SK-N-SH treated with all-trans-retinoic acid at 6 μM for 48 hours (cell line): ENCODE data around the gene DDI2.
A peak's percentile ranks its signal among the peaks of the same experiment; 100 is the strongest.
"Not testable (repeated sequence)": the region's sequence is repeated elsewhere in the genome, so short reads cannot be mapped to it uniquely, and the experiment has no call there.

Source experiments
- ATAC-seq: fragments of 200-7000 bp; cut with Tn5 transposase; 3 replicates; pipeline ENCODE4 v1.9.1; 2020; ENCODE audit warnings: mild to moderate bottlenecking, moderate library complexity
- BACH2 ChIP-seq: fragments of 250-450 bp; sonication (Bioruptor Pico); IDR thresholded peaks from 2 replicates; pipeline ENCODE4 v1.9.0; 2021; ENCODE audit warnings: mild to moderate bottlenecking, borderline replicate concordance
- ESRRG ChIP-seq: fragments of 250-450 bp; sonication (Bioruptor Pico); IDR thresholded peaks from 2 replicates; pipeline ENCODE4 v1.6.1; 2021; ENCODE audit warnings: mild to moderate bottlenecking
- ISL1 ChIP-seq: fragments of 250-450 bp; sonication (Bioruptor Pico); IDR thresholded peaks from 2 replicates; pipeline ENCODE4 v2.1.2; 2022; ENCODE audit warnings: mild to moderate bottlenecking, moderate library complexity
- OSR1 ChIP-seq: fragments of 250-450 bp; sonication (Bioruptor Pico); IDR thresholded peaks from 2 replicates; pipeline ENCODE4 v1.8.0; 2022; ENCODE audit warnings: moderate library complexity, mild to moderate bottlenecking, inconsistent platforms
- PPARA ChIP-seq: fragments of 250-450 bp; sonication (Bioruptor Pico); IDR thresholded peaks from 2 replicates; pipeline ENCODE4 v1.5.0; 2020; ENCODE audit warnings: mild to moderate bottlenecking, borderline replicate concordance
- RARB ChIP-seq: fragments of 250-450 bp; sonication (Bioruptor Pico); IDR thresholded peaks from 2 replicates; pipeline ENCODE4 v1.8.0; 2021; ENCODE audit warnings: mild to moderate bottlenecking, moderate library complexity
- SNAI2 ChIP-seq: fragments of 250-450 bp; sonication (Bioruptor Pico); IDR thresholded peaks from 2 replicates; pipeline ENCODE4 v1.5.0; 2020; ENCODE audit warnings: mild to moderate bottlenecking, moderate library complexity
- TOX ChIP-seq: fragments of 250-450 bp; sonication (Bioruptor Pico); IDR thresholded peaks from 2 replicates; pipeline ENCODE4 v1.8.0; 2021; ENCODE audit warnings: mild to moderate bottlenecking, moderate library complexity, borderline replicate concordance
- ZC3H10 ChIP-seq: fragments of 250-450 bp; sonication (Bioruptor Pico); IDR thresholded peaks from 2 replicates; pipeline ENCODE4 v1.5.1; 2021; ENCODE audit warnings: mild to moderate bottlenecking, moderate library complexity
- ZFP3 ChIP-seq: fragments of 250-450 bp; sonication (Bioruptor Pico); IDR thresholded peaks from 2 replicates; pipeline ENCODE4 v1.5.0; 2020; ENCODE audit warnings: mild to moderate bottlenecking, moderate library complexity
- ZFP30 ChIP-seq: fragments of 450-650 bp; formaldehyde crosslinking; IDR thresholded peaks from 2 replicates; pipeline ENCODE4 v1.5.0; 2022; ENCODE audit warnings: mild to moderate bottlenecking, moderate library complexity
- ZNF70 ChIP-seq: fragments of 450-650 bp; formaldehyde crosslinking; IDR thresholded peaks from 2 replicates; pipeline ENCODE4 v1.5.0; 2020; ENCODE audit warnings: mild to moderate bottlenecking, moderate library complexity
- ZNF8 ChIP-seq: fragments of 450-650 bp; formaldehyde crosslinking; IDR thresholded peaks from 2 replicates; pipeline ENCODE4 v1.5.0; 2020; ENCODE audit warnings: mild to moderate bottlenecking, moderate library complexity
- TF ChIP-seq, protein P1 (sequence below): fragments of 250-450 bp; sonication (Bioruptor Pico); IDR thresholded peaks from 2 replicates; pipeline ENCODE4 v1.5.1; 2021; ENCODE audit warnings: mild to moderate bottlenecking, moderate library complexity
- TF ChIP-seq, protein P2 (sequence below): fragments of 250-450 bp; sonication (Bioruptor Pico); IDR thresholded peaks from 2 replicates; pipeline ENCODE4 v1.5.1; 2020; ENCODE audit warnings: low read depth, mild to moderate bottlenecking, moderate library complexity
- TF ChIP-seq, protein P3 (sequence below): fragments of 250-450 bp; sonication (Bioruptor Pico); IDR thresholded peaks from 2 replicates; pipeline ENCODE4 v1.8.0; 2020; ENCODE audit warnings: mild to moderate bottlenecking, moderate library complexity, borderline replicate concordance

The DDI2 gene

DNA sequence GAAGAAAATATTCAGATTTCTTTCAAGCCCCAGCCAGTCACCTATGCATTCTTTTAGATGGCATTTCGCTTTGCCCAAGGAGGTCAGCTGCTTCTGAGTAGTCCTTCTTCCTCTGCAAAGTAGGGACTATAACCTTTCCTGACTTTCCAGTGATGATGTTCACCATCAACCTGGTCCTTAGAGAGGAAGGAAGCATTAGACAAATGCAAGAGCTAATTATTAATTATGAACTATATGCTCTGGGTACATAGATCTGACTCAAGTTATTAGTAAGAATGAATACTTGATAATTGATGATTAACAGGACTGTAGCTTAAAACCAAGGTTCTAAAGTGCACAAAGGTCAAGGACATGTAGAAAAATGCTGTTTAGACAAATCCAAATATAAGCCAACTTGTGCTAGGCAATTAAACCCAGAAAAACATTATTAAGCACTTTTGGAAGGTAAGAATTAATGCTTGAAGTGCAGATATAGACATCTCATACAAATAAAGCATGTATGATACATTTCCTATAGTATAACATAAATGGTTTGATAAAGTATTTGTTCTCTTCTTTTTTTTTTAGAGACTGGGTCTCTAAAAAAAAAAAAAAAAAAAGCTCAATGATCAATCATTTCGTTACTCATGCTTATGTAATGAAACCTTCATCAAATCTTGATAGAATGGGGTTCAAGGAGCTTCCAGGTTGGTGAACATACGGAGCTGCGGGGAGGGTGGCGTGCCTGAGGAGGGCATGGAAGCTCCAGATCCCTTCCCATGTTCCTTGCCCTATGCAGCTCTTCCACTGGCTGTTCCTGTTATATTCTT lies 21.2 kb upstream of the DDI2 start:
- ATAC-seq: no peak
- TF ChIP-seq, protein P1, sequence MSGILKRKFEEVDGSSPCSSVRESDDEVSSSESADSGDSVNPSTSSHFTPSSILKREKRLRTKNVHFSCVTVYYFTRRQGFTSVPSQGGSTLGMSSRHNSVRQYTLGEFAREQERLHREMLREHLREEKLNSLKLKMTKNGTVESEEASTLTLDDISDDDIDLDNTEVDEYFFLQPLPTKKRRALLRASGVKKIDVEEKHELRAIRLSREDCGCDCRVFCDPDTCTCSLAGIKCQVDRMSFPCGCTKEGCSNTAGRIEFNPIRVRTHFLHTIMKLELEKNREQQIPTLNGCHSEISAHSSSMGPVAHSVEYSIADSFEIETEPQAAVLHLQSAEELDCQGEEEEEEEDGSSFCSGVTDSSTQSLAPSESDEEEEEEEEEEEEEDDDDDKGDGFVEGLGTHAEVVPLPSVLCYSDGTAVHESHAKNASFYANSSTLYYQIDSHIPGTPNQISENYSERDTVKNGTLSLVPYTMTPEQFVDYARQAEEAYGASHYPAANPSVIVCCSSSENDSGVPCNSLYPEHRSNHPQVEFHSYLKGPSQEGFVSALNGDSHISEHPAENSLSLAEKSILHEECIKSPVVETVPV (CRISPR knock-in tag): no peak
- TF ChIP-seq, protein P2, sequence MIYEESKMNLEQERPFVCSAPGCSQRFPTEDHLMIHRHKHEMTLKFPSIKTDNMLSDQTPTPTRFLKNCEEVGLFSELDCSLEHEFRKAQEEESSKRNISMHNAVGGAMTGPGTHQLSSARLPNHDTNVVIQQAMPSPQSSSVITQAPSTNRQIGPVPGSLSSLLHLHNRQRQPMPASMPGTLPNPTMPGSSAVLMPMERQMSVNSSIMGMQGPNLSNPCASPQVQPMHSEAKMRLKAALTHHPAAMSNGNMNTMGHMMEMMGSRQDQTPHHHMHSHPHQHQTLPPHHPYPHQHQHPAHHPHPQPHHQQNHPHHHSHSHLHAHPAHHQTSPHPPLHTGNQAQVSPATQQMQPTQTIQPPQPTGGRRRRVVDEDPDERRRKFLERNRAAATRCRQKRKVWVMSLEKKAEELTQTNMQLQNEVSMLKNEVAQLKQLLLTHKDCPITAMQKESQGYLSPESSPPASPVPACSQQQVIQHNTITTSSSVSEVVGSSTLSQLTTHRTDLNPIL (CRISPR knock-in tag): no peak
- no peak for TF ChIP-seq ZC3H10 (CRISPR knock-in tag)
- TF ChIP-seq ZNF70: no peak
- TF ChIP-seq SNAI2: no peak
- no peak for TF ChIP-seq PPARA (CRISPR knock-in tag)
- TF ChIP-seq RARB (CRISPR knock-in tag): no peak
- TF ChIP-seq ZFP3 (CRISPR knock-in tag): no peak
- TF ChIP-seq OSR1 (CRISPR knock-in tag): no peak
- no peak for TF ChIP-seq ISL1 (CRISPR knock-in tag)
- TF ChIP-seq BACH2 (CRISPR knock-in tag): no peak
- TF ChIP-seq ZNF8 (CRISPR knock-in tag): no peak
- TF ChIP-seq ESRRG (CRISPR knock-in tag): no peak
- TF ChIP-seq, protein P3, sequence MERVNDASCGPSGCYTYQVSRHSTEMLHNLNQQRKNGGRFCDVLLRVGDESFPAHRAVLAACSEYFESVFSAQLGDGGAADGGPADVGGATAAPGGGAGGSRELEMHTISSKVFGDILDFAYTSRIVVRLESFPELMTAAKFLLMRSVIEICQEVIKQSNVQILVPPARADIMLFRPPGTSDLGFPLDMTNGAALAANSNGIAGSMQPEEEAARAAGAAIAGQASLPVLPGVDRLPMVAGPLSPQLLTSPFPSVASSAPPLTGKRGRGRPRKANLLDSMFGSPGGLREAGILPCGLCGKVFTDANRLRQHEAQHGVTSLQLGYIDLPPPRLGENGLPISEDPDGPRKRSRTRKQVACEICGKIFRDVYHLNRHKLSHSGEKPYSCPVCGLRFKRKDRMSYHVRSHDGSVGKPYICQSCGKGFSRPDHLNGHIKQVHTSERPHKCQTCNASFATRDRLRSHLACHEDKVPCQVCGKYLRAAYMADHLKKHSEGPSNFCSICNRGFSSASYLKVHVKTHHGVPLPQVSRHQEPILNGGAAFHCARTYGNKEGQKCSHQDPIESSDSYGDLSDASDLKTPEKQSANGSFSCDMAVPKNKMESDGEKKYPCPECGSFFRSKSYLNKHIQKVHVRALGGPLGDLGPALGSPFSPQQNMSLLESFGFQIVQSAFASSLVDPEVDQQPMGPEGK (CRISPR knock-in tag): no peak
- no peak for TF ChIP-seq ZFP30

DNA sequence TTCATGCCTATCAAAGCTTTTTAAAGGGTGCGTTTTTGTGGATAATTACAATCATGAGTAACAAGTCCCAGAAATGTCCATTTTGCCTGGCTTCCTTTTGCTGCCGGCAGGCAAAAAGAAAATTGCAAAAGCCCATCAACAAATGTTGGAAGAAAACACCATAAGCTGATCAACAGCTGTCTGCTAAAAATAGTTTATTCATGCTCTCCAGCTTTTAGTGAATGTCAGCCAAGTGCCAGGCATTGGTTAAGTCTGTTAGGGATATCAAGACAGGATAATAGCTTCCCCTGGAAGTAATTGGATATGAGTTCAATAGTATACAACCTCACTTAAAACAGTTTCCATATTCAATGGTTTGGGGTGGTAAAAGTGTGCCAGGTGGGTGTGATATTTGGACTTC lies 18.8 kb upstream of the DDI2 start:
- no peak for ATAC-seq

DNA sequence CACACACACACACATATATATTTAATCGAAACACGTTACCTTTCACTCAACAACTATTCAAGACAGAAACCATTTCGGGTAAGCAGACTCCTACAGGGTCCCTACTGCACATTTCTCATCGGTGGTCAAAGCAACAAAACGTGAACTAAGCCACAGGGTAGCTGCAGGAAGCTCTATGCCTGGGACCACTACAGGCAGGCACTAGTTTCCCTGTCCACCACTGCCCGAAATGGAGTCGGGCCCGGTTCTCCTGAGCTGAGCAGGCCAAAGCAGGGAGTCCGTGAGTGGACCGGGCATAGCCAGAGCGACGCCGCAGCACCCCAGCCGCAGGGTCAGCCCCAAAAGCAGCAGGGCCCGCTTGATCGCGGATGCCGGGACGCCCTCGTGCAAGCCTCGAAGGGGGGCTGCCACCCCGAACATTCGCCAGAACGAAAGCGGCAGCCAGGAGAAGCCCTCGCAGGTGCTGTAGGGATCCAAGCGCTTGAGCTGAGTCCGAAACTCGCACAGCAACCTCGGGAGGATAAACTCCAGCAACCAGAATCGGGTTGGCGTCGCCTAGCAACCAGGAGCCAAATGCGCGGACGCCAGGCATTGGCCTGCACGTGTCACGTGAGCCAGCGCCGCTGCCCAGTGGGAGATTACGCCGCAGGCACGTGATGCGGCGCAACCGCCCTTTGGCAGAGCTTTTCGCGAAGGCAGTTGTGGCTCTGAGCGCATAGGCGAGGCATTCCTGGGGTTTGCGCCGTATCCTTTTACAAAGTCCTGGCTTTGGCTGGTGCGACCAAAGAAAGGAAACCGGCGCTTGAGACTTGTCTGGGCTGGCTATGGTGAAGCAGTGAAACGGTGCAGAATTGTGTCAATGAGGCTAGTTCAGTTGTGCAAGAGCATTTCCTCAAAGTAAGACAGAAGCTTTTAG lies 13.9 kb upstream of the DDI2 start:
- TF ChIP-seq, protein P1 (CRISPR knock-in tag): no peak
- 0 out of 2 replicates have a peak, but pooled peaks have one; percentile 18 for TF ChIP-seq ZFP3 (CRISPR knock-in tag)
- ATAC-seq: peak; percentile 98

More for the DNA sequence above, 18.8 kb upstream of the DDI2 start:
- TF ChIP-seq ZC3H10 (CRISPR knock-in tag) (no peak), OSR1 (CRISPR knock-in tag) (no peak), RARB (CRISPR knock-in tag) (no peak), TOX (CRISPR knock-in tag) (no peak)

DNA sequence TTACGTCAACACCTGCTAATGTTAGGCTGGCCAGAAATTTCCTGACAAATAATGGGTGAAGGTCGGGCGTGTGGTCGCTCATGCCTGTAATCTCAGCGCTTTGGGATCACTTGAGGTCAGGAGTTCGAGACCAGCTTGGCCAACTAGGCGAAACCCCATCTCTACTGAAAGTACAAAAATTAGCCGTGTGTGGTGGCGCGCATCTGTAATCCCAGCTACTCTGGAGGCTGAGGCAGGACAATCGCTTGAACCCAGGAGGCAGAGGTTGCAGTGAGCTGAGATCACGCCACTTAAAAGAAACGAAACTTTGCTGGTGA lies 13.3 kb upstream of the DDI2 start:
- not testable (repeated sequence) for ATAC-seq

DNA sequence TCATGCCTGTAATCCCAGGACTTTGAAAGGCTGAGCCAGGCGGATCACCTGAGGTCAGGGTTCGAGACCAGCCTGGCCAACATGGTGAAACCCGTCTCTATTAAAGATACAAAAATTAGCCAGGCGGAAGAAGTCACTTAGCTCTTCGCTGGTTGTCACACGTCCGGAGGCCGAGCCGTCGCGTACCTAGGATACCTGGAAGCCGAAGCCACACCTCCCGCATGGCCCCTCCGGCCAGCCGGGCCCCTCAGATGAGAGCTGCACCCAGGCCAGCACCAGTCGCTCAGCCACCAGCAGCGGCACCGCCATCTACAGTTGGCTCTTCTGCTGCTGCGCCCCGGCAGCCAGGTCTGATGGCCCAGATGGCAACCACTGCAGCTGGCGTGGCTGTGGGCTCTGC lies 12.9 kb upstream of the DDI2 start:
- ATAC-seq: not testable (repeated sequence)
